ENCODE data around the gene SLC14A1.

DNA sequence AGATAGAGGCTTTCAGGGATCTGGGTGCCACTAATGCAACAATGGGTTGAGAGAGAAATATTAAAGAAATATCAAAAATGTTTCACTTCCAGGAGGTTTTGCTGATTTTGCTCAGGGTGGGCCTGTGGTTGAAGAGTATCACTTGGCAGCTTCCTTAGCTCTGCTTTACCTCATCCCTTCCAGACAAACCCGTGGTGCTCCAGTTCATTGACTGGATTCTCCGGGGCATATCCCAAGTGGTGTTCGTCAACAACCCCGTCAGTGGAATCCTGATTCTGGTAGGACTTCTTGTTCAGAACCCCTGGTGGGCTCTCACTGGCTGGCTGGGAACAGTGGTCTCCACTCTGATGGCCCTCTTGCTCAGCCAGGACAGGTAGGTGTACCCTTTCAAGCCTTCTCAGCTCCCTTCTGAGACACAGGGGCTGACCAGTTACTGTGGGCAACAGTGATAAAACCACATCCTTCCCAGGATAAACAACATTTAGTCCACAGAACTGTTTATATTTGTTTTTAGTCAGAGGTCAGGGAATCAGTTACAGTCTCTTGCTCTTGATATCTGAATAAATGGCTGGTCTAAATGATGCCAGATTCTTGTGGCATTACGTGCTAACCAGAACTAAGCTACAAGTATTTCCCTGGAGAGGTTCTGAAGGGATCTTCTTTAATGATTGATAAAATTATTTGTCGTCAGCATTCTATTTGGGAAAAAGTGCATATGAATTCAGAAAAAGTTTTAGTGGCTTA, 7.0 kb downstream of the SLC14A1 start:
- TF ChIP-seq PPARA (CRISPR knock-in tag; IDR thresholded peaks at IDR 0.05; ENCODE audit: borderline replicate concordance) (no peak), POU6F1 (CRISPR knock-in tag; IDR thresholded peaks at IDR 0.05; ENCODE audit: borderline replicate concordance, low read depth) (no peak), ZFP30 (CRISPR knock-in tag; IDR thresholded peaks at IDR 0.05) (no peak), ISL1 (CRISPR knock-in tag; IDR thresholded peaks at IDR 0.05) (no peak), ZFP3 (CRISPR knock-in tag; IDR thresholded peaks at IDR 0.05) (no peak), TOX (CRISPR knock-in tag; IDR thresholded peaks at IDR 0.05; ENCODE audit: borderline replicate concordance) (no peak), ESRRG (CRISPR knock-in tag; IDR thresholded peaks at IDR 0.05) (no peak), GLIS3 (CRISPR knock-in tag; IDR thresholded peaks at IDR 0.05) (no peak)
- TF ChIP-seq, protein P1, sequence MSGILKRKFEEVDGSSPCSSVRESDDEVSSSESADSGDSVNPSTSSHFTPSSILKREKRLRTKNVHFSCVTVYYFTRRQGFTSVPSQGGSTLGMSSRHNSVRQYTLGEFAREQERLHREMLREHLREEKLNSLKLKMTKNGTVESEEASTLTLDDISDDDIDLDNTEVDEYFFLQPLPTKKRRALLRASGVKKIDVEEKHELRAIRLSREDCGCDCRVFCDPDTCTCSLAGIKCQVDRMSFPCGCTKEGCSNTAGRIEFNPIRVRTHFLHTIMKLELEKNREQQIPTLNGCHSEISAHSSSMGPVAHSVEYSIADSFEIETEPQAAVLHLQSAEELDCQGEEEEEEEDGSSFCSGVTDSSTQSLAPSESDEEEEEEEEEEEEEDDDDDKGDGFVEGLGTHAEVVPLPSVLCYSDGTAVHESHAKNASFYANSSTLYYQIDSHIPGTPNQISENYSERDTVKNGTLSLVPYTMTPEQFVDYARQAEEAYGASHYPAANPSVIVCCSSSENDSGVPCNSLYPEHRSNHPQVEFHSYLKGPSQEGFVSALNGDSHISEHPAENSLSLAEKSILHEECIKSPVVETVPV (CRISPR knock-in tag; IDR thresholded peaks at IDR 0.05): no peak
- TF ChIP-seq, protein P2, sequence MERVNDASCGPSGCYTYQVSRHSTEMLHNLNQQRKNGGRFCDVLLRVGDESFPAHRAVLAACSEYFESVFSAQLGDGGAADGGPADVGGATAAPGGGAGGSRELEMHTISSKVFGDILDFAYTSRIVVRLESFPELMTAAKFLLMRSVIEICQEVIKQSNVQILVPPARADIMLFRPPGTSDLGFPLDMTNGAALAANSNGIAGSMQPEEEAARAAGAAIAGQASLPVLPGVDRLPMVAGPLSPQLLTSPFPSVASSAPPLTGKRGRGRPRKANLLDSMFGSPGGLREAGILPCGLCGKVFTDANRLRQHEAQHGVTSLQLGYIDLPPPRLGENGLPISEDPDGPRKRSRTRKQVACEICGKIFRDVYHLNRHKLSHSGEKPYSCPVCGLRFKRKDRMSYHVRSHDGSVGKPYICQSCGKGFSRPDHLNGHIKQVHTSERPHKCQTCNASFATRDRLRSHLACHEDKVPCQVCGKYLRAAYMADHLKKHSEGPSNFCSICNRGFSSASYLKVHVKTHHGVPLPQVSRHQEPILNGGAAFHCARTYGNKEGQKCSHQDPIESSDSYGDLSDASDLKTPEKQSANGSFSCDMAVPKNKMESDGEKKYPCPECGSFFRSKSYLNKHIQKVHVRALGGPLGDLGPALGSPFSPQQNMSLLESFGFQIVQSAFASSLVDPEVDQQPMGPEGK (CRISPR knock-in tag; IDR thresholded peaks at IDR 0.05; ENCODE audit: borderline replicate concordance): no peak
